ENCODE data around the gene FBXW11. TPM values are rescaled to one million over a fixed set of nuclear protein-coding genes. Genes with fewer than 3 reads are reported as not detected.

The FBXW11 gene
- total and polyA plus RNA-seq, 2 of the 13 experiments (the other 11 are each of a cell fraction or from before 2014, with no cell fraction given), result 31.7 to 53.6 TPM

DNA sequence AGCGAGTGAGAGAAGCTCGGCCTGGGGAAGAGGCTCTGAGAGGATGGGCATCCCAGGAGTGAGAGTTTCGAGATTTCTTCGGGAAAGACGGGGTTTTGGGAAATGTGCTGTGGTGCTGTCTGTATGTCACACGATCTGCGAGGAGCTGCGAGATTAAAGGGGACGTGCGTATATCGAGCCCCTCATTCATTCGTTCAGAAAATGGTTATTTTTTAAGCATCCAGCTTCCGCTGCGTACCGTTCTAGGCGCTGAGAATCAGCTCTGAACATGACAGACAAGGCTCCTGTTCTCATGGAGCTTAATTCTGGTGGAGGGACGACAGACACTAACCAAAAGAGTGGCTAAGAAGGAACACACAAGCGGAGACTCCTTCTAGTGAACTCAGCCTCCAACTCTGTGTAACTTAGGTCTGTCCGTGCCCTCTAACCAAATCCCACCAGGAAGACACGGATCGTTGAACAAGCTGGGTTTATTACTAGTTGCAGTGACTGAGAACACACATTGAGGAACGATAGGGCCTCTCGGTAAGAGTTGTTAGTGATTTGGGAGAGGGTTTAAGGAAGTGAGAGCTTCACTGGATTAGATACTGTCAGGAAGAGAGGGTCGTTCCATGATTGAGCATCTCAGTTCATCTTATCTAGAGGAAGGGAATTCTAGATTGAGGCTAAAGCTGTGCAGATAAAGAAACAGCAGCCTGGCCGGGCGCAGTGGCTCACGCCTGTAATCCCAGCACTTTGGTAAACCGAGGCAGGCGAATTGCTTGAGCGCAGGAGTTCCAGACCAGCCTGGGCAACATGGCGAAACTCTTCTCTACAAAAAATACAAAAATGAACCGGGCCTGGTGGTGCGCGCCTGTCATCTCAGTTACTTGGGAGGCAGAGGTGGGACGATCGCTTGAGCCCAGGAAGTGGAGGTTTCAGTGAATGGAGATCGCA is 1.0 kb upstream of the FBXW11 start (continued):
- no peak for TF ChIP-seq PHF8 (CRISPR knock-in tag; IDR thresholded peaks at IDR 0.05)
- TF ChIP-seq ERF (CRISPR knock-in tag; IDR thresholded peaks at IDR 0.05), result 0 out of 2 replicates have a peak, but pooled peaks have one; percentile 13
- no peak for TF ChIP-seq ZMYM3 (CRISPR knock-in tag; IDR thresholded peaks at IDR 0.05)
- no peak for TF ChIP-seq NR2F2 (IDR thresholded peaks at IDR 0.05; ENCODE audit: borderline replicate concordance, low read depth)
- TF ChIP-seq PHB2 (IDR thresholded peaks at IDR 0.05; ENCODE audit: partially characterized antibody), result no peak
- TF ChIP-seq, protein P1, sequence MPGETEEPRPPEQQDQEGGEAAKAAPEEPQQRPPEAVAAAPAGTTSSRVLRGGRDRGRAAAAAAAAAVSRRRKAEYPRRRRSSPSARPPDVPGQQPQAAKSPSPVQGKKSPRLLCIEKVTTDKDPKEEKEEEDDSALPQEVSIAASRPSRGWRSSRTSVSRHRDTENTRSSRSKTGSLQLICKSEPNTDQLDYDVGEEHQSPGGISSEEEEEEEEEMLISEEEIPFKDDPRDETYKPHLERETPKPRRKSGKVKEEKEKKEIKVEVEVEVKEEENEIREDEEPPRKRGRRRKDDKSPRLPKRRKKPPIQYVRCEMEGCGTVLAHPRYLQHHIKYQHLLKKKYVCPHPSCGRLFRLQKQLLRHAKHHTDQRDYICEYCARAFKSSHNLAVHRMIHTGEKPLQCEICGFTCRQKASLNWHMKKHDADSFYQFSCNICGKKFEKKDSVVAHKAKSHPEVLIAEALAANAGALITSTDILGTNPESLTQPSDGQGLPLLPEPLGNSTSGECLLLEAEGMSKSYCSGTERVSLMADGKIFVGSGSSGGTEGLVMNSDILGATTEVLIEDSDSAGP (CRISPR knock-in tag; IDR thresholded peaks at IDR 0.05; ENCODE audit: borderline replicate concordance), result peak; percentile 80
- TF ChIP-seq, protein P2, sequence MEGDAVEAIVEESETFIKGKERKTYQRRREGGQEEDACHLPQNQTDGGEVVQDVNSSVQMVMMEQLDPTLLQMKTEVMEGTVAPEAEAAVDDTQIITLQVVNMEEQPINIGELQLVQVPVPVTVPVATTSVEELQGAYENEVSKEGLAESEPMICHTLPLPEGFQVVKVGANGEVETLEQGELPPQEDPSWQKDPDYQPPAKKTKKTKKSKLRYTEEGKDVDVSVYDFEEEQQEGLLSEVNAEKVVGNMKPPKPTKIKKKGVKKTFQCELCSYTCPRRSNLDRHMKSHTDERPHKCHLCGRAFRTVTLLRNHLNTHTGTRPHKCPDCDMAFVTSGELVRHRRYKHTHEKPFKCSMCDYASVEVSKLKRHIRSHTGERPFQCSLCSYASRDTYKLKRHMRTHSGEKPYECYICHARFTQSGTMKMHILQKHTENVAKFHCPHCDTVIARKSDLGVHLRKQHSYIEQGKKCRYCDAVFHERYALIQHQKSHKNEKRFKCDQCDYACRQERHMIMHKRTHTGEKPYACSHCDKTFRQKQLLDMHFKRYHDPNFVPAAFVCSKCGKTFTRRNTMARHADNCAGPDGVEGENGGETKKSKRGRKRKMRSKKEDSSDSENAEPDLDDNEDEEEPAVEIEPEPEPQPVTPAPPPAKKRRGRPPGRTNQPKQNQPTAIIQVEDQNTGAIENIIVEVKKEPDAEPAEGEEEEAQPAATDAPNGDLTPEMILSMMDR (CRISPR knock-in tag; IDR thresholded peaks at IDR 0.05), result no peak
- TF ChIP-seq, protein P3, sequence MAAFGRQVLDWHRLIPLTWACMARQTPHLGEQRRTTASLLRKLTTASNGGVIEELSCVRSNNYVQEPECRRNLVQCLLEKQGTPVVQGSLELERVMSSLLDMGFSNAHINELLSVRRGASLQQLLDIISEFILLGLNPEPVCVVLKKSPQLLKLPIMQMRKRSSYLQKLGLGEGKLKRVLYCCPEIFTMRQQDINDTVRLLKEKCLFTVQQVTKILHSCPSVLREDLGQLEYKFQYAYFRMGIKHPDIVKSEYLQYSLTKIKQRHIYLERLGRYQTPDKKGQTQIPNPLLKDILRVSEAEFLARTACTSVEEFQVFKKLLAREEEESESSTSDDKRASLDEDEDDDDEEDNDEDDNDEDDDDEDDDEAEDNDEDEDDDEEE (CRISPR knock-in tag; IDR thresholded peaks at IDR 0.05), result peak; percentile 55; the same call in 1 of the 2 replicates
- TF ChIP-seq SAP130 (CRISPR knock-in tag; IDR thresholded peaks at IDR 0.05; ENCODE audit: low read depth), result peak; percentile 23
- no peak for TF ChIP-seq ZSCAN12 (CRISPR knock-in tag; IDR thresholded peaks at IDR 0.05)
- TF ChIP-seq, protein P4, sequence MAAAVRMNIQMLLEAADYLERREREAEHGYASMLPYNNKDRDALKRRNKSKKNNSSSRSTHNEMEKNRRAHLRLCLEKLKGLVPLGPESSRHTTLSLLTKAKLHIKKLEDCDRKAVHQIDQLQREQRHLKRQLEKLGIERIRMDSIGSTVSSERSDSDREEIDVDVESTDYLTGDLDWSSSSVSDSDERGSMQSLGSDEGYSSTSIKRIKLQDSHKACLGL (CRISPR knock-in tag; IDR thresholded peaks at IDR 0.05), result no peak
- TF ChIP-seq SOX6 (IDR thresholded peaks at IDR 0.05), result no peak
- TF ChIP-seq SOX6 (CRISPR knock-in tag; IDR thresholded peaks at IDR 0.05), result 0 out of 2 replicates have a peak, but pooled peaks have one; percentile 6
- no peak for TF ChIP-seq SPEN (CRISPR knock-in tag; IDR thresholded peaks at IDR 0.05; ENCODE audit: low read depth)
- TF ChIP-seq, protein P5, sequence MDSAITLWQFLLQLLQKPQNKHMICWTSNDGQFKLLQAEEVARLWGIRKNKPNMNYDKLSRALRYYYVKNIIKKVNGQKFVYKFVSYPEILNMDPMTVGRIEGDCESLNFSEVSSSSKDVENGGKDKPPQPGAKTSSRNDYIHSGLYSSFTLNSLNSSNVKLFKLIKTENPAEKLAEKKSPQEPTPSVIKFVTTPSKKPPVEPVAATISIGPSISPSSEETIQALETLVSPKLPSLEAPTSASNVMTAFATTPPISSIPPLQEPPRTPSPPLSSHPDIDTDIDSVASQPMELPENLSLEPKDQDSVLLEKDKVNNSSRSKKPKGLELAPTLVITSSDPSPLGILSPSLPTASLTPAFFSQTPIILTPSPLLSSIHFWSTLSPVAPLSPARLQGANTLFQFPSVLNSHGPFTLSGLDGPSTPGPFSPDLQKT (CRISPR knock-in tag; IDR thresholded peaks at IDR 0.05; ENCODE audit: borderline replicate concordance), result no peak
- 0 out of 2 replicates have a peak, but pooled peaks have one; percentile 11 for TF ChIP-seq ZNF724P (CRISPR knock-in tag; IDR thresholded peaks at IDR 0.05; ENCODE audit: borderline replicate concordance)
- TF ChIP-seq ZNF501 (CRISPR knock-in tag; IDR thresholded peaks at IDR 0.05), result peak; percentile 6; the same call in 1 of the 2 replicates
- TF ChIP-seq CREB1 (IDR thresholded peaks at IDR 0.05), result no peak
- TF ChIP-seq CREB1 (CRISPR knock-in tag; IDR thresholded peaks at IDR 0.05), result peak; percentile 51; the same call in 1 of the 2 replicates
- TF ChIP-seq RFX1 (IDR thresholded peaks at IDR 0.05), result no peak
- TF ChIP-seq, protein P6, sequence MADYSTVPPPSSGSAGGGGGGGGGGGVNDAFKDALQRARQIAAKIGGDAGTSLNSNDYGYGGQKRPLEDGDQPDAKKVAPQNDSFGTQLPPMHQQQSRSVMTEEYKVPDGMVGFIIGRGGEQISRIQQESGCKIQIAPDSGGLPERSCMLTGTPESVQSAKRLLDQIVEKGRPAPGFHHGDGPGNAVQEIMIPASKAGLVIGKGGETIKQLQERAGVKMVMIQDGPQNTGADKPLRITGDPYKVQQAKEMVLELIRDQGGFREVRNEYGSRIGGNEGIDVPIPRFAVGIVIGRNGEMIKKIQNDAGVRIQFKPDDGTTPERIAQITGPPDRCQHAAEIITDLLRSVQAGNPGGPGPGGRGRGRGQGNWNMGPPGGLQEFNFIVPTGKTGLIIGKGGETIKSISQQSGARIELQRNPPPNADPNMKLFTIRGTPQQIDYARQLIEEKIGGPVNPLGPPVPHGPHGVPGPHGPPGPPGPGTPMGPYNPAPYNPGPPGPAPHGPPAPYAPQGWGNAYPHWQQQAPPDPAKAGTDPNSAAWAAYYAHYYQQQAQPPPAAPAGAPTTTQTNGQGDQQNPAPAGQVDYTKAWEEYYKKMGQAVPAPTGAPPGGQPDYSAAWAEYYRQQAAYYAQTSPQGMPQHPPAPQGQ (CRISPR knock-in tag; IDR thresholded peaks at IDR 0.05; ENCODE audit: borderline replicate concordance), result no peak
- TF ChIP-seq ZSCAN29 (CRISPR knock-in tag; conservative IDR thresholded peaks at IDR 0.05), result peak; percentile 22; the same call in 1 of the 2 replicates

All from HepG2 (cell line).